ENCODE results near the gene GJA4.

GJA4 gene

GRCh38 chr1:34776911-34777310 is 15.9 kb upstream of the GJA4 start:
- ChIA-PET POLR2A (interaction anchor here (0.6 kb wide), 1 partner anchor 1639 kb away, joined by 4 read pairs; no protein-coding TSS in a partner anchor), CTCF (interaction anchor here (1.5 to 2.0 kb wide), 2 partner anchors 10 to 34 kb away, joined by 4 to 8 read pairs; no protein-coding TSS in a partner anchor)
- TF ChIP-seq CTCF (IDR thresholded peaks at IDR 0.05; ENCODE audit: control extremely low read depth, extremely low read depth, low read depth, missing control alignments), result no peak
- DNase-seq (ENCODE audit: extremely low spot score), result no peak

DNA sequence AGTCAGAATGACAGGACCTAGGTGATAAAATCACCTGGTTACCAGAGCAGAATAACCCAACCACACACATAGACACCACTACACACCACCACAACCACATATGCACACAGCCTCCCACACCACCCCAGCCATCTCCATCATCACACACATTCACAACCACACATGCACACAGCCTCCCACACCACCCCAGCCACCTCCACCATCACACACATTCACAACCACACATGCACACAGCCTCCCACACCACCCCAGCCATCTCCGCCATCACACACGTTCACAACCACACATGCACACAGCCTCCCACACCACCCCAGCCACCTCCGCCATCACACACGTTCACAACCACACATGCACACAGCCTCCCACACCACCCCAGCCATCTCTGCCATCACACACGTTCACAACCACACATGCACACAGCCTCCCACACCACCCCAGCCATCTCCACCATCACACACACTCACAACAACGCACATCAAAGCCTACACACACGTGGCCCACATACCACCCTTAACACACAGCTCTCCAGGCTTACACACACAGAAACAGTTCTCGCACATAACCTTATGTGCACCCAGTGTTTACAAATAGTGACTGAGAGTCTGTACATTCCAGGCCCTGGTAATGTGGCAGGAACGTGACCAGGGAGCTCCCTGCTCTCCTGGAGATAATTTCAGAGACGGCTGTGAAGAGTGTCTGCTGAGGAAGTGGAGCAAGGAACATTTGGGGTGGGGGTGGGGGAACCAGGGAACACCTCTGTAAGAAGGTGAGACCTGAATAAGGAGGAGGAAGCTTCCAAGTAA is 15.1 kb upstream of the GJA4 start:
- ChIA-PET POLR2A (interaction anchor here (0.6 kb wide), 1 partner anchor 1638 kb away, joined by 4 read pairs; no protein-coding TSS in a partner anchor), CTCF (interaction anchor here (2.0 kb wide), 1 partner anchor 9 kb away, joined by 8 read pairs; no protein-coding TSS in a partner anchor)
- DNase-seq (ENCODE audit: extremely low spot score), result no peak
- no peak for TF ChIP-seq CTCF (IDR thresholded peaks at IDR 0.05; ENCODE audit: control extremely low read depth, extremely low read depth, low read depth, missing control alignments)

DNA sequence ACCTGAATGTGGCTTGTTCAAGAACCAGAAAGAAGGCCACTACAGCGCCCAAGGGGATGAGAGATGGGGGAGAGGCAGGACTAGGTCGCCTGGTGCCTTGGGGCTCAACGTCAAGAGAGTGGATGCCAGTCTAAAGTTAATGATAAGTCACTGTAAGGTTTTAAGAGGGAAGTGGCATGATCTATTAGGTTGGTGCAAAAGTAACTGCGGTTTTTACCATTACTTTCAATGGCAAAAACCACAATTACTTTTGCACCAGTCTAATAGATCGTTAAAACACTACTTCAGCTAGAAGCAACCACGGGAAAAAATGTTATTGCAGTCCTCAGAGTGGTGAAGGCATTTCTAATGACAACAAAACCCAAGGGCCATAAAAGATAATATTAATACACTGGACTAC is 14.4 kb upstream of the GJA4 start:
- no peak for DNase-seq (ENCODE audit: extremely low spot score)
- CTCF ChIA-PET, result no interaction called here

DNA sequence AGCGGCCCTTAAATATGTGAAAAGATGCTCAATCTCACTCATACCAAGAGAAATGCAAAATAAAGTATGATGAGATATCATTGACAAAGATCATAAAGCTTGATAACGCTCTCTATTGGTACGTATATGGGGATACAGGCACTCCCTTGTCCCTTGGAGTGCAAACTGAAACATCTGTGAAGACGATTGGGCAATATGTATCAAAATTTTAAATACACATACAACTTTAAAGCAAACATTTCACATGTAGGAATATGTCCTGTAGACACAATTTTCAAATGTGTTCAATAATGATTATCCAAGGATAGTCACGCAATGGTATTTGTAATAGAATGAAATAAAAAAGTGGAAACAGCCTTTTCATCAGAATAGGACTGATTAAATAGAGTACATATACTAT is 13.8 kb upstream of the GJA4 start:
- ChIA-PET CTCF (no interaction called here), POLR2A (interaction anchor here (0.6 kb wide), 1 partner anchor 404 kb away, joined by 3 read pairs; no protein-coding TSS in a partner anchor)
- TF ChIP-seq CTCF (IDR thresholded peaks at IDR 0.05; ENCODE audit: control extremely low read depth, extremely low read depth, low read depth, missing control alignments), result no peak

More for the DNA sequence above, 14.4 kb upstream of the GJA4 start:
- TF ChIP-seq CTCF (IDR thresholded peaks at IDR 0.05; ENCODE audit: control extremely low read depth, extremely low read depth, low read depth, missing control alignments), result no peak
- POLR2A ChIA-PET, result interaction anchor here (0.6 kb wide), 1 partner anchor 404 kb away, joined by 3 read pairs; no protein-coding TSS in a partner anchor

GRCh38 chr1:34779526-34779925 is 13.3 kb upstream of the GJA4 start:
- ChIA-PET CTCF (no interaction called here), POLR2A (no interaction called here)
- no peak for DNase-seq (ENCODE audit: extremely low spot score)
- no peak for TF ChIP-seq CTCF (IDR thresholded peaks at IDR 0.05; ENCODE audit: control extremely low read depth, extremely low read depth, low read depth, missing control alignments)

More for the DNA sequence above, 13.8 kb upstream of the GJA4 start:
- no peak for DNase-seq (ENCODE audit: extremely low spot score)

DNA sequence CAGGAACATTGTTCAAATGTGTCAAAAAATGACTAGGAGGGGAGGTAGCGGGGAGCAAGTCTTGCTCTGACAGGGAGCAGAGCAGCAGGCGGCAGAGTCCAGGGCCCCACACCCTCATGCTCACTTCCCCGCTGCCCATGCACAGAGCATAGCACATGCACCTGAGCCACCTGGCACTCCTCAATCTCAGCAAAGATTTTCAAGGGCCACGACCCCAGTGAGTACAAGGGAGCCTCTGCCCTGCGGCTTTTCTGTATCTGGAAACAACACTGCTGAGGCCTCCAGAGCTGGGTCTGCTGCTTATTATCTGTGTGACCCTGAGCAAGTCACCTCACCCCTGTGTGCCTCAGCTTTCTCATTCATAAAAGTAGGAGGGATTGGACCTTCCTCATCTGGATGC is 12.8 kb upstream of the GJA4 start:
- DNase-seq (ENCODE audit: extremely low spot score), result no peak
- TF ChIP-seq CTCF (IDR thresholded peaks at IDR 0.05; ENCODE audit: control extremely low read depth, extremely low read depth, low read depth, missing control alignments), result no peak
- CTCF ChIA-PET, result no interaction called here
- POLR2A ChIA-PET, result no interaction called here

All from GM10248 (cell line).